Measurements from ENCODE around the gene FBLIM1. TPM values are rescaled to one million over a fixed set of nuclear protein-coding genes. Genes with fewer than 3 reads are reported as not detected.

FBLIM1 gene
- total RNA-seq, 1 experiment from 2014 or later = 64.7 TPM

DNA sequence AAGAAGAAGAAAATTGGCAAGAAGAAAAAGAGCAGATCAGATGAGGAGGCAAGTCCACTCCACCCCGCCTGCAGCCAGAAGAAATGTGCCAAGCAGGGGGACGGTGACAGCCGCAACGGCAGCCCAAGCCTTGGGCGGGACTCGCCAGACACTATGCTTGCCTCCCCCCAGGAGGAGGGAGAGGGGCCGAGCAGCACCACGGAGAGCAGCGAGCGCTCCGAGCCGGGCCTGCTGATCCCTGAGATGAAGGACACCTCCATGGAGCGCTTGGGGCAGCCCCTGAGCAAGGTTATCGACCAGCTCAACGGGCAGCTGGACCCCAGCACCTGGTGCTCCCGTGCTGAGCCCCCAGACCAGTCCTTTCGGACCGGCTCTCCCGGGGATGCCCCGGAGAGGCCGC is 31.6 kb upstream of the FBLIM1 start:
- Histone ChIP-seq H2BK15ac (ENCODE audit: low read depth, low read length) (no peak overlapping the region), H2BK20ac (ENCODE audit: low read depth, low read length, poor library complexity, severe bottlenecking) (no peak overlapping the region), H3K79me1 (ENCODE audit: insufficient read depth, low read depth, low read length, poor library complexity, severe bottlenecking) (no peaks in the 10 kb centered on the region), H4K5ac (ENCODE audit: insufficient read length, low read depth, low read length) (no peak overlapping the region), H2BK5ac (ENCODE audit: insufficient read length, low read length) (no peak overlapping the region), H4K91ac (ENCODE audit: insufficient read length, low read depth, low read length) (no peak overlapping the region), H3K56ac (ENCODE audit: insufficient read length, low read depth, low read length) (no peak overlapping the region), H3K4me2 (ENCODE audit: insufficient read depth, insufficient read length, low read length) (no peak overlapping the region), H3K18ac (ENCODE audit: insufficient read length, low read depth, low read length) (no peak overlapping the region), H3T11ph (ENCODE audit: low read length) (no peak overlapping the region), H3K14ac (ENCODE audit: insufficient read depth, low read length) (no peak overlapping the region), H2BK120ac (ENCODE audit: low read depth, low read length, poor library complexity, severe bottlenecking) (no peak overlapping the region), H3K27me3 (ENCODE audit: insufficient read depth, low read length) (no peaks in the 10 kb centered on the region), H3K9ac (ENCODE audit: extremely low read depth, insufficient read length, low read length) (no peak overlapping the region), H2AK5ac (ENCODE audit: insufficient read length, low read length) (no peak overlapping the region), H3K9me3 (ENCODE audit: control insufficient read depth, low read depth, low read length) (no peaks in the 10 kb centered on the region), H3K4me1 (ENCODE audit: insufficient read depth, low read length) (no peaks in the 10 kb centered on the region), H3K79me2 (ENCODE audit: insufficient read depth, low read length) (no peaks in the 10 kb centered on the region), H3K23ac (ENCODE audit: insufficient read length, low read depth, low read length) (no peak overlapping the region), H3K23me2 (ENCODE audit: insufficient read length, low read depth, low read length, poor library complexity, severe bottlenecking) (no peaks in the 10 kb centered on the region), H3K4ac (ENCODE audit: low read depth, low read length) (no peak overlapping the region), H2BK12ac (ENCODE audit: insufficient read length, low read depth, low read length) (no peak overlapping the region), H4K8ac (replicated peaks; ENCODE audit: insufficient read length, low read depth, low read length) (no peak overlapping the region), H2AFZ (ENCODE audit: low read length) (no peak overlapping the region), H4K20me1 (ENCODE audit: control insufficient read depth, insufficient read depth, insufficient read length) (no peaks in the 10 kb centered on the region), H3K27ac (ENCODE audit: insufficient read length, low read depth, low read length) (no peak overlapping the region)
- H3K9me3 Mint-ChIP-seq = no peaks in the 10 kb centered on the region
- H3K27me3 Mint-ChIP-seq (ENCODE audit: low read depth) = no peaks in the 10 kb centered on the region
- H3K4me1 Mint-ChIP-seq = 0 out of 4 replicates have a peak, but pooled peaks cover 0 to 3% of the 10 kb centered on the region in 2 experiments
- H3K36me3 Mint-ChIP-seq (ENCODE audit: insufficient read depth in 1 of 3, low read depth in 3 of 3) = peaks cover 16 to 48% (median 36%) of the 10 kb centered on the region in 3 experiments; a peak in 6 of 7 replicates
- no CpG with 5 or more reads among the region's 21 CpGs for WGBS (ENCODE audit: extremely low coverage, insufficient read length, low lambda C conversion rate)
- DNase-seq = no peak
- no peak overlapping the region; a peak in 1 of 7 replicates for H3K27ac Mint-ChIP-seq
- no peak overlapping the region for H3K4me3 Mint-ChIP-seq
- TF ChIP-seq CTCF (conservative IDR thresholded peaks at IDR 0.05) = no peak
